Fibroblast of upper back skin (primary cell): ENCODE results near the gene RMC1.
"Not testable (repeated sequence)": the region's sequence is repeated elsewhere in the genome, so short reads cannot be mapped to it uniquely, and the experiment has no call there.

Source experiments
- DNase-seq: peaks from one replicate; pipeline ENCODE4 v3.0.0-alpha.2; 2013

RMC1 gene

GRCh38 chr18:23536204-23536603 lies 32.9 kb downstream of the RMC1 start:
- DNase-seq: no peak

- DNase-seq: no peak
Measured at GRCh38 chr18:23537274-23537673, 34.0 kb downstream of the RMC1 start.

- no peak for DNase-seq
Measured at GRCh38 chr18:23538001-23538400, 34.7 kb downstream of the RMC1 start.

GRCh38 chr18:23538870-23539269 lies 35.6 kb downstream of the RMC1 start:
- no peak for DNase-seq

- DNase-seq: no peak
Measured at GRCh38 chr18:23539296-23539695, 36.0 kb downstream of the RMC1 start.

GRCh38 chr18:23539911-23540525 lies 36.7 kb downstream of the RMC1 start:
- no peak for DNase-seq

- DNase-seq: no peak
Measured at GRCh38 chr18:23540867-23541266, 37.6 kb downstream of the RMC1 start.

- no peak for DNase-seq
Measured at GRCh38 chr18:23541349-23542093, 38.2 kb downstream of the RMC1 start.

- DNase-seq: no peak
Measured at GRCh38 chr18:23542461-23542860, 39.1 kb downstream of the RMC1 start.

GRCh38 chr18:23545247-23545789 lies 42.0 kb downstream of the RMC1 start:
- no peak for DNase-seq

GRCh38 chr18:23547306-23547705 lies 44.0 kb downstream of the RMC1 start:
- no peak for DNase-seq

- DNase-seq: peak; percentile 15
Measured at GRCh38 chr18:23547846-23548245, 44.5 kb downstream of the RMC1 start.

GRCh38 chr18:23548275-23548674 lies 45.0 kb downstream of the RMC1 start:
- no peak for DNase-seq

GRCh38 chr18:23548719-23549118 lies 45.4 kb downstream of the RMC1 start:
- no peak for DNase-seq

- no peak for DNase-seq
Measured at GRCh38 chr18:23550898-23551297, 47.6 kb downstream of the RMC1 start.

GRCh38 chr18:23551978-23552377 lies 48.7 kb downstream of the RMC1 start:
- no peak for DNase-seq

GRCh38 chr18:23552505-23552904 lies 49.2 kb downstream of the RMC1 start:
- no peak for DNase-seq

- no peak for DNase-seq
Measured at GRCh38 chr18:23553887-23554286, 50.6 kb downstream of the RMC1 start.

- DNase-seq: no peak
Measured at GRCh38 chr18:23556145-23556780, 53.0 kb downstream of the RMC1 start.

GRCh38 chr18:23557511-23557910 lies 54.2 kb downstream of the RMC1 start:
- DNase-seq: not testable (repeated sequence)

- DNase-seq: no peak
Measured at GRCh38 chr18:23560186-23560585, 56.9 kb downstream of the RMC1 start.

GRCh38 chr18:23563377-23564043 lies 60.2 kb downstream of the RMC1 start:
- DNase-seq: peak; percentile 35

- no peak for DNase-seq
Measured at GRCh38 chr18:23565916-23566547, 62.7 kb downstream of the RMC1 start.
